Esophagus muscularis mucosa (tissue), 3 donors: ENCODE results near the gene CLEC4G.

Experiments
- CTCF ChIP-seq, 3 experiments: fragments of 200-600 bp in 2 of 3; fragments of 450-650 bp in 1 of 3; sonication (generic) in 2 of 3; IDR thresholded peaks; one replicate each; pipeline ENCODE4 v1.5.1; 2017 to 2019; ENCODE audit warnings: antibody characterized with exemption in 3 of 3, mild to moderate bottlenecking in 2 of 3, moderate library complexity in 1 of 3
- POLR2AphosphoS5 ChIP-seq, 2 donors: sonication (generic); formaldehyde crosslinking; IDR thresholded peaks; one replicate each; pipeline ENCODE4 v1.6.1; 2017; ENCODE audit warnings: antibody characterized with exemption in 2 of 2

- no peak for TF ChIP-seq CTCF (IDR thresholded peaks at IDR 0.05)
- TF ChIP-seq POLR2AphosphoS5 (IDR thresholded peaks at IDR 0.05), result no peak
These were observed 49.2 kb upstream of the CLEC4G start for GRCh38 chr19:7781157-7781556.
